HepG2 (cell line): ENCODE results near the gene GSTM2. TPM values are rescaled to one million over a fixed set of nuclear protein-coding genes. Genes with fewer than 3 reads are reported as not detected.

Experiments
- GLI4 ChIP-seq: sonication (generic); formaldehyde crosslinking; IDR thresholded peaks from 2 replicates; pipeline ENCODE4 v1.5.1; 2020; ENCODE audit warnings: missing genetic modification reagents, mild to moderate bottlenecking, moderate library complexity, borderline replicate concordance
- KDM2A ChIP-seq: sonication (generic); formaldehyde crosslinking; IDR thresholded peaks from 2 replicates; pipeline ENCODE4 v1.4.0; 2020; ENCODE audit warnings: low read depth, missing genetic modification reagents, borderline replicate concordance
- ZBED4 ChIP-seq: sonication (generic); formaldehyde crosslinking; IDR thresholded peaks from 2 replicates; pipeline ENCODE4 v1.4.0; 2020; ENCODE audit warnings: missing genetic modification reagents, borderline replicate concordance
- ZFP36 ChIP-seq: fragments of 150-350 bp; IDR thresholded peaks from 2 replicates; pipeline ENCODE4 v1.6.1; 2018; ENCODE audit warnings: borderline replicate concordance, low read length, low read depth; ENCODE audit not compliant: partially characterized antibody
- ZNF292 ChIP-seq: sonication (generic); formaldehyde crosslinking; IDR thresholded peaks from 2 replicates; pipeline ENCODE4 v1.8.1; 2022; ENCODE audit warnings: mild to moderate bottlenecking, low read depth, missing genetic modification reagents, borderline replicate concordance
- ZNF512B ChIP-seq: sonication (generic); formaldehyde crosslinking; IDR thresholded peaks from 2 replicates; pipeline ENCODE4 v1.5.1; 2020; ENCODE audit warnings: missing genetic modification reagents, mild to moderate bottlenecking, borderline replicate concordance
- ZNF75D ChIP-seq: sonication (generic); formaldehyde crosslinking; IDR thresholded peaks from 2 replicates; pipeline ENCODE4 v1.8.1; 2023; ENCODE audit warnings: missing genetic modification reagents, mild to moderate bottlenecking, borderline replicate concordance
- polyA plus RNA-seq, 8 experiments: library from polyadenylated mRNA; depleted of rRNA in 3 of 8; stranded (reverse) in 7 of 8; unstranded in 1 of 8; fragments of >200 nt; fragmentation: Illumina TruSeq in 4 of 8; extraction: Trizol in 4 of 8; gene quantifications; 2 replicates each; pipeline versions ENCODE4 v1.2.1 to v1.2.3, GENCODE V29; 2011 to 2016; ENCODE audit warnings: low read depth in 4 of 8, missing spikeins in 1 of 8, mixed read lengths in 1 of 8; ENCODE audit not compliant: insufficient read depth in 1 of 8
- total RNA-seq, 5 experiments: library from RNA; depleted of rRNA; stranded (reverse); fragments of >200 nt; fragmentation: Illumina TruSeq; extraction: Trizol; gene quantifications; 2 replicates each; pipeline ENCODE4 v1.2.3, GENCODE V29; 2016; ENCODE audit warnings: low read depth in 1 of 5

Gene GSTM2
- total and polyA plus RNA-seq, 2 of the 13 experiments (the other 11 are each of a cell fraction or from before 2014, with no cell fraction given): 7.0 to 15.0 TPM

- no peak for TF ChIP-seq ZBED4
- TF ChIP-seq KDM2A (CRISPR knock-in tag): no peak
- no peak for TF ChIP-seq GLI4 (CRISPR knock-in tag)
- TF ChIP-seq ZNF512B (CRISPR knock-in tag): no peak
- TF ChIP-seq ZNF292 (CRISPR knock-in tag): no peak
- no peak for TF ChIP-seq ZFP36
- TF ChIP-seq ZNF75D (CRISPR knock-in tag): no peak
- TF ChIP-seq, all 625 proteins: peak for 0
Measured at GRCh38 chr1:109659145-109659544, 8.7 kb upstream of the GSTM2 start (continued).
